PFSK-1 (cell line): ENCODE results near the gene ERBB3.

Experiments
- FOXP2 ChIP-seq: optimal IDR thresholded peaks from 2 replicates; pipeline ENCODE3; 2011; ENCODE audit warnings: borderline replicate concordance, control low read depth, inconsistent platforms; ENCODE audit not compliant: insufficient read depth; ENCODE audit errors: extremely low read length, extremely low read depth
- POLR2AphosphoS5 ChIP-seq: IDR thresholded peaks from 2 replicates; pipeline ENCODE4 v1.6.1; 2012; ENCODE audit warnings: low read depth, mild to moderate bottlenecking, control low read depth, low read length, moderate library complexity
- SIN3A ChIP-seq: IDR thresholded peaks from 2 replicates; pipeline ENCODE4 v1.6.1; 2012; ENCODE audit warnings: mild to moderate bottlenecking, low read length, moderate library complexity, borderline replicate concordance; ENCODE audit not compliant: insufficient read depth
- TAF1 ChIP-seq: IDR thresholded peaks from 2 replicates; pipeline ENCODE4 v1.6.1; 2012; ENCODE audit warnings: low read length, control low read depth, borderline replicate concordance; ENCODE audit not compliant: insufficient read depth
- TF ChIP-seq, protein P1 (sequence below), 2 experiments: IDR thresholded peaks; 2 replicates each; pipeline versions ENCODE4 v1.6.1 to v1.8.0; 2011 to 2012; ENCODE audit warnings: low read depth in 2 of 2, low read length in 2 of 2, control low read depth in 1 of 2, inconsistent platforms in 1 of 2, mild to moderate bottlenecking in 1 of 2, moderate library complexity in 1 of 2; ENCODE audit not compliant: insufficient read depth in 1 of 2

The ERBB3 gene

DNA sequence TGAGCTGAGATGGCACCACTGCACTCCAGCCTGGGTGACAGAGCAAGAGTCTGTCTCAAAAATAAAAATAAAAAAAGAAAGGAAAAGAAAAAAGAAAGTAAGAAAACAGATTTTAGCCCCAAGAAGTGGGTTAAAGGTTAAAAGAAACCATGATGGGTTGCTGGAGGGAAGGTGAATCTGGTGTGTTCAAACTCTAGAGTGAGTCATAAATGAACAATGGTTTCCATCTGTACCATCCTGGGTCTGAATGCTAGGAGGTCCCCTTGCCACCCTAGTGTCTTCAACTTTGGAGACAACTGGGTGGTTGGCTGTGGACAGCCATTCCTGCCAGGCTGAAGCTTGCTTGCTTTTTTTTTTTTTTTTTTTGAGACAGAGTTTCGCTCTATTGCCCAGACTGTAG lies 39.8 kb upstream of the ERBB3 start:
- TF ChIP-seq POLR2AphosphoS5 (no peak), TAF1 (no peak), SIN3A (no peak), FOXP2 (no peak)
- TF ChIP-seq, protein P1, sequence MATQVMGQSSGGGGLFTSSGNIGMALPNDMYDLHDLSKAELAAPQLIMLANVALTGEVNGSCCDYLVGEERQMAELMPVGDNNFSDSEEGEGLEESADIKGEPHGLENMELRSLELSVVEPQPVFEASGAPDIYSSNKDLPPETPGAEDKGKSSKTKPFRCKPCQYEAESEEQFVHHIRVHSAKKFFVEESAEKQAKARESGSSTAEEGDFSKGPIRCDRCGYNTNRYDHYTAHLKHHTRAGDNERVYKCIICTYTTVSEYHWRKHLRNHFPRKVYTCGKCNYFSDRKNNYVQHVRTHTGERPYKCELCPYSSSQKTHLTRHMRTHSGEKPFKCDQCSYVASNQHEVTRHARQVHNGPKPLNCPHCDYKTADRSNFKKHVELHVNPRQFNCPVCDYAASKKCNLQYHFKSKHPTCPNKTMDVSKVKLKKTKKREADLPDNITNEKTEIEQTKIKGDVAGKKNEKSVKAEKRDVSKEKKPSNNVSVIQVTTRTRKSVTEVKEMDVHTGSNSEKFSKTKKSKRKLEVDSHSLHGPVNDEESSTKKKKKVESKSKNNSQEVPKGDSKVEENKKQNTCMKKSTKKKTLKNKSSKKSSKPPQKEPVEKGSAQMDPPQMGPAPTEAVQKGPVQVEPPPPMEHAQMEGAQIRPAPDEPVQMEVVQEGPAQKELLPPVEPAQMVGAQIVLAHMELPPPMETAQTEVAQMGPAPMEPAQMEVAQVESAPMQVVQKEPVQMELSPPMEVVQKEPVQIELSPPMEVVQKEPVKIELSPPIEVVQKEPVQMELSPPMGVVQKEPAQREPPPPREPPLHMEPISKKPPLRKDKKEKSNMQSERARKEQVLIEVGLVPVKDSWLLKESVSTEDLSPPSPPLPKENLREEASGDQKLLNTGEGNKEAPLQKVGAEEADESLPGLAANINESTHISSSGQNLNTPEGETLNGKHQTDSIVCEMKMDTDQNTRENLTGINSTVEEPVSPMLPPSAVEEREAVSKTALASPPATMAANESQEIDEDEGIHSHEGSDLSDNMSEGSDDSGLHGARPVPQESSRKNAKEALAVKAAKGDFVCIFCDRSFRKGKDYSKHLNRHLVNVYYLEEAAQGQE (IDR thresholded peaks at IDR 0.05; ENCODE audit: insufficient read depth in 1 of 2, low read depth in 2 of 2, low read length in 2 of 2): no peak

DNA sequence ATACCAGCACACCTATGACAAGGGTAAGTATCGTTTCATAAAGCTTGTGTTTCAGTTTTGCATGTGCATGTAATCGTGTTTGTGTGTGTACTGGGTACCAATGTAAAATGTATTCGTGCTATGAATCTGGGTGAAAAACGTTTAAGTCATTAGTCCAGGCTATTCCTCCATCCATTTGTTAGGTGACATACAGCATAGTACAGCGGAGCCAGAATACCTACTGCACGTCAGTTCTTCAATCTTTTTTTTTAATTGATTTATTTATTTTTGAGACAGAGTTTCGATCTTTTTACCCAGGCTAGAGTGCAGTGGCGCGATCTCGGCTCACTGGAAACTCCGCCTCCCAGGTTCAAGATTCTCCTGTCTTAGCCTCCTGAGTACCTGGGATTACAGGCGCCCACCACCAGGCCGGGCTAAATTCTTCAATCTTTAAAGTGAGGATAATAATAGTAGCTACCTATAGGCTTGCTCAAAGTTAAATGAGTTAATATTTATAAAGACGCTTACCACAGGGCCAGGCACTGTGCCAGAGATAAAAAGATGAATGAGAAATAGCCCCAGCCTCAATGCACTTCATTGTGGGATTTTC lies 38.9 kb upstream of the ERBB3 start:
- TF ChIP-seq SIN3A (no peak), FOXP2 (no peak)

DNA sequence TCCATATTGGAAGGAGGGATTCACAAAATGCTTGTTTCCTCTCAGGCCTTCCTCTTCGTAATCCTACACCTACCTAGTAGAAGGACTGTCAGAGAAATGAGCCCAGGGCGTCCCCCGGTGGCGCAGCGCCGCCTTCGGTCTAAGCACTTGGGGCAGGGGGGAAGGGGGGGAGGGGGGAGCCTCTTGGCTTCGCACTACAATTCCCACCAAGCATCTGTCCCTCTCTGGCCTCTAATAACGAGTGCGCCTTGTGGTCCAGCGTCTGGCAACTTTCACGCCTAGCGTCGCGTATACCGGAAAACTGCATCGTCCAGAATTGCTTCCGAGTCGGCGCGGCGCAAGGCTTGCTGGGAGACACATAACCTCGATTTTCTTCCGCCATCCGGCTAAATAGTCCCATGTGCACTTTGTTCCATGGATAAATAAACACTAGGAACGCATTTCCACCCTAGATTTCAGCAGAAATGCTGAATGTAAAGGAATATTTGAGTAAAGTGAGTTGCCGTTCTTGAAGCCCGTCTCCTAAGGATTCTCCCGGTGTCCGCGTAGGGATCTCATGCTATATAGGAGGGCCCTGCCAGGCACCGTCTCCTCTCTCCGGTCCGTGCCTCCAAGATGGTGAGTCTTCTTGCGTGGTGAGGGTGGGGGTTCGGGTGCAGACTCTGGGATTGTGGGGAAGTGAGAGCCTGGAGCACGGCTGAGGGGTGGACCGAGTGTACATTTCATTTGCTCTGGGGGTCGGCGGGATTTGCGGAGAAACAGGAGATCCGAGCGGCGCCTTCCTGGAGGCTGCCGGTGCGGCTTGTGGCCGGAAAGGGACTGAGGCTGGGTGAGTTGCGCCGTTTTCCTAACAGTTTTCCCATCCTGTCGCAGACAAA lies 38.2 kb upstream of the ERBB3 start, which contains the start of gene RPS26:
Gene RPS26 (plus strand): TSS at position 367 of the 878 bp plus-strand sequence. CDS start 249 bp downstream, at position 616.
- TF ChIP-seq FOXP2 (peak; percentile 77), SIN3A (peak; percentile 72; the same call in 1 of the 2 replicates), TAF1 (peak; percentile 97), POLR2AphosphoS5 (peak; percentile 99)
- TF ChIP-seq, protein P1 (IDR thresholded peaks at IDR 0.05; ENCODE audit: insufficient read depth in 1 of 2, low read depth in 2 of 2, low read length in 2 of 2): no peak; a peak in 1 of 4 replicates

DNA sequence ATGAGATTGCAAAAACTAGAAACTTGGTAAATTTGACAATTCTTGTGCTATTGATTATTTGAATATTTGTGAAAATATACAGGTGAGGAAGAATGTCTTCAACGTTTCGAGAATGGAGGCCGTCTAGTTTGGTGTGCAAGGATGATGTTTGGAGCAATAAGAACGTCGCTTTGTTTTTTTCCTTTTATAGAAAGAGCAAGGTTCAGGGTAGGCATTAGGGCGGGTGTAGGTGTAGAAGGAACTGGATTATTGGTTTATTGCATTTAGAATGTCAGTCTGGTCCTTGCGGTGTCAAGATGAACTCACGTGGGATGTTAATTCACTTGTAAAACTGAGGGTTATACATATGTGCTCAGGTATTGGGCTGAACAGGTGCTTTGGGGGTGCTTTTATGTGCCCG lies 37.1 kb upstream of the ERBB3 start:
- TF ChIP-seq POLR2AphosphoS5 (no peak), FOXP2 (no peak), TAF1 (no peak), SIN3A (no peak)
- TF ChIP-seq, protein P1 (IDR thresholded peaks at IDR 0.05; ENCODE audit: insufficient read depth in 1 of 2, low read depth in 2 of 2, low read length in 2 of 2): no peak

DNA sequence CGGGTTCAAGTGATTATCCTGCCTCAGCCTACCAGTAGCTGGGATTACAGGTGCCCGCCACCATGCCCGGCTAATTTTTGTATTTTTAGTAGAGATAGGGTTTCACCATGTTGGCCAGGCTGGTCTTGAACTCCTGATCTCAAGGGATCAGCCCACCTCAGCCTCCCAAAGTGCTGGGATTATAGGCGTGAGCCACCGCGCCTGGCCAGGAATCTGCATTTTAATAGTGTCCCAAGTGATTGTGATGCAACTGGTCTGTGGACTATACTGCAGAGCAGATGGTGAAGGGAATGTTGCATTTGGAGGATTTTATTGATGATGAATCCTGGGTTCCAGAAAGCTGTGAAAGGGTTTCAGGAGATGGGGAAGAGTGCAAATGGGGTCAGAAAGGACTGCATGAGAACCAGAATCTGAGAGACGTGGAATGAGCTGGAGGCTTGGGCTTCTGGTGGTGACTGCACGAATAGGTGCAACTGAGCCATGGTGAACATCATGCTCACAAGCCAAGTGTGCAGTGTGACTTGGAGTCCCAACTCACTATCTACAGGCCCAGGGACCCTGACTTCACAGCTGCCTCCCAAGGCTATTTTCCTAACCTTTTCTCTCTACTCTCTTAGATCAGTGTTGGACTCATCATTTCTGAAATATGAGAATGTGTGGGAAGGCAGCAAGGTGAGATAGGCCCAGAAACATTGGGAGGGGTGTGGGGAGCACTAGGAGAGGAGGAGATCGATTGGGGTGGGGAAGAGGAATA lies 33.8 kb upstream of the ERBB3 start:
- TF ChIP-seq, protein P1 (IDR thresholded peaks at IDR 0.05; ENCODE audit: insufficient read depth in 1 of 2, low read depth in 2 of 2, low read length in 2 of 2): no peak
- TF ChIP-seq POLR2AphosphoS5: peak; percentile 65
